Cardiac fibroblast (primary cell): ENCODE measurements around the gene HOXA1.

Experiments used
- DNase-seq, 2 donors: peaks; one replicate each; pipeline versions ENCODE4 v3.0.0 to v3.0.0-alpha.2; 2010; ENCODE audit warnings: low read depth in 2 of 2
- H3K4me3 ChIP-seq, 2 donors: replicated peaks in 1 of 2; 1 replicate in 1 of 2; 2 replicates in 1 of 2; pipeline ENCODE4 v1.5.1; 2011; ENCODE audit warnings: low read depth in 2 of 2, low read length in 2 of 2, mild to moderate bottlenecking in 2 of 2, moderate library complexity in 1 of 2
- CTCF ChIP-seq: IDR thresholded peaks from one replicate; pipeline ENCODE4 v1.5.1; 2011; ENCODE audit warnings: low read depth, mild to moderate bottlenecking, low read length, inconsistent platforms

The HOXA1 gene

GRCh38 chr7:27080844-27081436 lies 14.9 kb downstream of the HOXA1 start:
- no peak overlapping the region for H3K4me3 ChIP-seq

GRCh38 chr7:27079234-27079975 lies 16.4 kb downstream of the HOXA1 start:
- TF ChIP-seq CTCF: no peak
- no peak overlapping the region for H3K4me3 ChIP-seq
- DNase-seq: no peak

More at GRCh38 chr7:27080844-27081436, 14.9 kb downstream of the HOXA1 start:
- no peak for TF ChIP-seq CTCF
- no peak for DNase-seq

DNA sequence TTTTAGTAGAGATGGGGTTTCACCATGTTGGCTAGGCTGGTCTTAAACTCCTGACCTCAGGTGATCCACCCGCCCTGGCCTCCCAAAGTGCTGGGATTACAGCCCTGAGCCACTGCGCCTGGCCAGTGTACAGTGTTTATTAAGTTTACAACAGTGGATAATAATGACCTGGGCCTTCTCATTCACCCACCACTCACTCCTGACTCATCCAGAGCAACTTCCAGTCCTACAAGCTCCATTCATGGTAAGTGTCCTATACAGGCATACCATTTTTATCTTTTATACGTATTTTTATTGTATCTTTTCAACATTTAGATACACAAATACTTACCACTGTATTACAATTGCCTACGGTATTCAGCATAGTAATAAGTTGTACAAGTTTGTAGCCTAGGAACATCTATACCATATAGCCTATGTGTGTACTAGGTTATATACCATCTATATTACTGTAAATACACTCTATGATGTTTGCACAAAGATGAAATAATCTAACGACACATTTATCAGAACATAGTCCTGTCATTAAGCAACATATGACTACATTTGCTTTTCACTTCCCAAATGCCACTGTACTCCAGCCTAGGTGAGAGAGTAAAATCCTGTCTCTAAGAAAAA lies 17.1 kb downstream of the HOXA1 start:
- TF ChIP-seq CTCF: no peak
- H3K4me3 ChIP-seq: no peak overlapping the region
- no peak for DNase-seq

DNA sequence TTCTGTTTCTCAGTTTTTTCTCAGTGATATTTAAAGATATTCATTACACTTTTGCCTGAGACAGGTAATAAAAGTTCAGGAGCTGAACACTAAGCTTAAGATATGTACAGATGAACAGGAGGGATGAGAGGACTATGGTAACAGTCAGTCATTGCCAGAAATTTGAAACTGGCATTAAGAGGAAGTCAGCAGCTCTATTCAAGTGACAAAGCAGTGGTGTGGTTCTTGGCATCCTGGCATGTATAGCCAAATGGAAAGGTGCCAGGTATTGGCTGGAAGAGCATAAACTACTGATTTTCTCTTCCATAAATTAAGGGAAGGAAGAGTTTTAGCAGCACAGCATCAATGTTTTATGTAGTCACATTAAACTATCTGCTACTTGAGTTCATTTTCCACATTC lies 22.7 kb downstream of the HOXA1 start:
- no peak for DNase-seq
- H3K4me3 ChIP-seq: no peak overlapping the region
- no peak for TF ChIP-seq CTCF

DNA sequence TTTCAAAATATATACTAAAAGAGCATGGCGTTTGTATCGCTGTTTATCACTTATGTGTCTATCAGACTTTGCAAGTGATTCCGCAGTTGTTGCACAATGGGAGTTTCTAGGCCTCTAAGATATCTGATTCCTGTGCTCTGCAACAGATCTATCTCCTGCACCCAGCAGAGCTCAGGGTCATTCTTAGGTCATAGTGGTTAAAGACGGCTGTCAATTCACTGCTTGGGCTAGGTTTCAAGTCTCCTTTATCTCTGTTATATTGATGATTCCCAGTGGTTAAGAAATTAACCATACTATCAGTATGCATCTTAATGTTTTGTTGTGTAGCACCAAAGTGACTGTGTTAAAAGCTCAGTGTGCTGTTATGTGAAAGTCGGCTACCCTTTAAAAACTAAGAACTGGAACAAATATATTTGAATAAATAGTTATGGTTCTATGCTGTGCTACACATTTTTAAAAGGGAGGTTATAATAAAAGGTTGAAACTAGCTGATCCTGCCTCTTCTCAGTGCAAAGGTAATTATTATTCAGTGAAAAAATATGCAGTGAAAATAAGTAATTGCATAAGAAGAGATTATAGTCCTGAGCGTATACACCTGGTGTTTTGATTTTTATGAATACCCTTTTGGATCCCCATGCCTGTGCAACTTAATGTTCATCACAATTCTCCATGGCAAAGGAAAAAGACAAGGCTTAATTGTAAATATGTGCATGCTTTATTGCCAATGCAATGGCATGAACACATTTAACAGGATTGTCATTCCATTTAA lies 24.0 kb downstream of the HOXA1 start:
- no peak for DNase-seq
- H3K4me3 ChIP-seq: no peak overlapping the region
- no peak for TF ChIP-seq CTCF

DNA sequence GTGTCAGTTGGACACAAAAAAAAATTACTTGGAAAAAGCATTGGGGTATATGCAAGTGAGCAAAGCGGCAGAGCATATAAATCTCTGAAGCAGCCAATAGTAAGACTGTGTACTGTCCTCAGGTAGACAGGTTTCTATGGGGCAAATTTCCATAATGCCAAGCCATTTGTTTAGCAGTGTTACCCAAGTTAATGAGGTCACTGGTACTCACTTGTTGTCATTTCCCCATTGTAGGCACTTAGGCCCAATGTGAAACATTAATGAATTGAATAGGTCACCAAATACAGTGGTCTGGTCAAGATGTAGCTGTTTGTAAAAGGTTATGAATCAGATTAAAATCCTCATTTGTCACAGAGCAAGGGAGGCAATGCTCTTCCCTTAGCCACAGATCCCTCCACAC lies 27.5 kb downstream of the HOXA1 start:
- no peak for TF ChIP-seq CTCF
- no peak for DNase-seq
- no peak overlapping the region for H3K4me3 ChIP-seq
